GM12872 (cell line): ENCODE measurements around the gene TAF9B.

ENCODE experiments used
- TF ChIP-seq, protein P1 (sequence below): IDR thresholded peaks from 3 replicates; pipeline ENCODE4 v1.5.1; 2011; ENCODE audit warnings: low read depth, mild to moderate bottlenecking, low read length, moderate library complexity; ENCODE audit not compliant: insufficient read depth

The TAF9B gene, protein sequence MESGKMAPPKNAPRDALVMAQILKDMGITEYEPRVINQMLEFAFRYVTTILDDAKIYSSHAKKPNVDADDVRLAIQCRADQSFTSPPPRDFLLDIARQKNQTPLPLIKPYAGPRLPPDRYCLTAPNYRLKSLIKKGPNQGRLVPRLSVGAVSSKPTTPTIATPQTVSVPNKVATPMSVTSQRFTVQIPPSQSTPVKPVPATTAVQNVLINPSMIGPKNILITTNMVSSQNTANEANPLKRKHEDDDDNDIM

DNA sequence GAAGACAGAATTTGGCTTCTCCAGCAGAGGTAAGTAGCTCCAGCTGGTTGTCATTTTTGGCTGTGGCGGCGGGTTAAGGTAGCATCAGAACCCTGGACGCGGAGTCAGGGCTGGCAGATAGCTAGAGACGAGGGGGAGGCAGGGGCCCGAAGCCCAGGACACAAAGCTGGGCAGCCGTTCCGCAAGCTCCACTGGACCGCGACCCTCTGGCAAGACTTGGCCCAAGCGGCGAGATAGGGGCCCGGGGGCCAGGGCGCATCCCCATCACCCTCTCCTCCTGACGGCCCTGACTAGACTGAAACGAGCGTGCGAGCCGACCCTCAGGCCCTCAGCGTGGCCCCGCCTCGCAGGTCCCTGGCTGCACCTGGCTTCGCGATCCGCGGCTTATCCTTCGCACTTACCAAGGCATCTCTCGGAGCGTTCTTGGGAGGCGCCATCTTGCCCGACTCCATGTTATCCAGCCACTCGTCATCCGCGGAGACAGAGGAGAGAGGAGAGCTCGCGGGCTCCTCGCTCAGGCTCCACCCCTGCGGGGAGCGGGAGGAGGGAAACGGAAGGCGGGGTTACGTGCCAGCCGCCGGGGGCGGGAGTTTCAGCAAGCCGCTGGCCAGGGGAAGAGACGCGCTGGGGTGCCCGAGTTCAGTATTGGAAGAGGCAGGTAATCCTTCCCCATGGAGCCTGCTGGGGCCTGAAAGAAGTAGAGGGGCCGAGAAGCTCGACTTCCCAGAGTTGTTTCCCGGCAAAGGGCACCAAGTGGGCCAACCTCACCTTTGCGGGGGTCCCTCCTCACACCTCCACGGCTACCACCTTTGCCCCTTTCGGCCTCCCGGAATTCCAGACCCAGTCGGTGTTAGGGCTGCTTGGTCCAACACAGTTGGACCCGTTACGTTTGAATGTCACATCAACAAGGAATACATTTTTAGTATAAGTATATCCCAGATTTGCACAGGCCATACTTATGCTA lies at the start of gene TAF9B:
Gene TAF9B, minus strand, starts transcription at position 491 of the 964 bp plus-strand sequence. Its CDS starts 39 bp downstream, at position 452.
- TF ChIP-seq, protein P1, sequence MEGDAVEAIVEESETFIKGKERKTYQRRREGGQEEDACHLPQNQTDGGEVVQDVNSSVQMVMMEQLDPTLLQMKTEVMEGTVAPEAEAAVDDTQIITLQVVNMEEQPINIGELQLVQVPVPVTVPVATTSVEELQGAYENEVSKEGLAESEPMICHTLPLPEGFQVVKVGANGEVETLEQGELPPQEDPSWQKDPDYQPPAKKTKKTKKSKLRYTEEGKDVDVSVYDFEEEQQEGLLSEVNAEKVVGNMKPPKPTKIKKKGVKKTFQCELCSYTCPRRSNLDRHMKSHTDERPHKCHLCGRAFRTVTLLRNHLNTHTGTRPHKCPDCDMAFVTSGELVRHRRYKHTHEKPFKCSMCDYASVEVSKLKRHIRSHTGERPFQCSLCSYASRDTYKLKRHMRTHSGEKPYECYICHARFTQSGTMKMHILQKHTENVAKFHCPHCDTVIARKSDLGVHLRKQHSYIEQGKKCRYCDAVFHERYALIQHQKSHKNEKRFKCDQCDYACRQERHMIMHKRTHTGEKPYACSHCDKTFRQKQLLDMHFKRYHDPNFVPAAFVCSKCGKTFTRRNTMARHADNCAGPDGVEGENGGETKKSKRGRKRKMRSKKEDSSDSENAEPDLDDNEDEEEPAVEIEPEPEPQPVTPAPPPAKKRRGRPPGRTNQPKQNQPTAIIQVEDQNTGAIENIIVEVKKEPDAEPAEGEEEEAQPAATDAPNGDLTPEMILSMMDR = no peak

DNA sequence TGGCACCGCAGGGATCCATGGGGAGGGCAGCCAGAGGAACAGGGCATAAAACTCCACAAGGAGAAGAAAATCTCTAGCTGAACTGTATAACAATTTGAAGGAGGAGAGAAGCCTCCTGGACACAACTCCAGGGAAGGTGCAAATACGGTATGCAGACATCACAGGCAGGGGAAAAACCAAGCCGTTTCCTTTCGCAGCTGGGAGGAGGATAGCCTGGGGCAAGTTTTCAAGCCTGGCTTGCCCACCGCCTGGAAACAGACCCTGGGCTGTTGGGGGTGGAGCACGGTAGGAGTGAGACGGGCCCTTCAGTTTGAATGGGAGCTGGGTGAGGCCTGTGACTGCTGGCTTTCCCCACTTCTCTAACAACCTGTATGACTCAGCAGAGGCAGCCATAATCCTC lies 43.4 kb upstream of the TAF9B start:
- TF ChIP-seq, protein P1 = no peak

DNA sequence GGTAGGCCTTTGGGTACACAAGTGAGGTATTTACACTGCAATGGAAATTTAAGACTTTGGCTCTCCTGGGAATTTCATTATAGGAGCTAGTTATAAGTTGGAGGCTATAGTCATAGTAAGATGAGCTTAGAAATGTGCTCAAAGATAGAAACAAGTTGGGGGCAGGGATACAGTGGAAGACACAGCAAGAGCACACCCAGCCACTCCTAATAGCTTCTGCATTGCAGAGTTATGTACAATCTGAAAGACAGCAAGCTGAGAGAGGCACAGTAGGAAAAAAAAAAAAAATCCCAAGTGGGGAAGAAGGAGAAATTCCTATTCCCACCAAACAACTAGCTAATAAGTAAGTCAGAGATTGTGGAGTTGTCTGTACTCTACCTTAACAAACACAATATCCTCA lies 41.9 kb upstream of the TAF9B start:
- TF ChIP-seq, protein P1 = no peak

DNA sequence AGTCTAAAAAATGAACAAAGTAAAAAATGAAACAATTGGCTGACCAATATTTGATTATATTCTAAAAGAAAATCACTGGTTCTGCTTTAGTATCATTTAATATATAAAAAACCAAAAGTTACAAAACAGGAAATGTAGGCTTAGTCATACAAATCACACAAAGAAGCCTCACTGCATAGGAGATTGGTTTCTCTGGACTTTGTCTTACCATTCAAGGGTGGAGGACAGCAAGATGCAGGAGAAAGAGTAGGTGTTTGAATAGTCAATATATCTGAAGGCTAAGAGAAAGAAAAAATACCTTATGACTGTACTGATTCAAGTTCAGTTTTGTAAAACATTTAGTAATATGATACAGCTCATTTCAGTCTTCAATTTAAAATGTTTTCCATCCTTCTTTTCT lies 28.6 kb upstream of the TAF9B start:
- TF ChIP-seq, protein P1 = no peak

DNA sequence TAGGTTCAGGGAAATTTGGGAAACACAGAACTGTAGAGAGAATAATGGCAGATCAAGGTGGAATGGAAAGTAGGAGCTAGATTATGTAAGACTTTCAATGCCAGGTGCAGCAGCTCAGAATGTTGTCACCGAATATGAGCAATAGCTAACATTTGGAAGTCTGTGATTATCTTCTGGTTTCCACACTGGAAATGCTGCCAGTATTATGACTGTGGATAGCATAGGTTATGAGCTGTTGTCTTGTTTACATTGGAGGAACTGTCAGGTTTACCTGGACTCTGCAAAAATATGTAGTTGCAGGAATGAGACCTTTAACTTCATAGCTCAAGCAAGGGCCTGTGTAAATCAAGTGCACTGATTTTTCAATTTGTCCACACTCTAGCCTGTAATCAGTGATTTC lies 26.0 kb upstream of the TAF9B start:
- TF ChIP-seq, protein P1 = no peak

DNA sequence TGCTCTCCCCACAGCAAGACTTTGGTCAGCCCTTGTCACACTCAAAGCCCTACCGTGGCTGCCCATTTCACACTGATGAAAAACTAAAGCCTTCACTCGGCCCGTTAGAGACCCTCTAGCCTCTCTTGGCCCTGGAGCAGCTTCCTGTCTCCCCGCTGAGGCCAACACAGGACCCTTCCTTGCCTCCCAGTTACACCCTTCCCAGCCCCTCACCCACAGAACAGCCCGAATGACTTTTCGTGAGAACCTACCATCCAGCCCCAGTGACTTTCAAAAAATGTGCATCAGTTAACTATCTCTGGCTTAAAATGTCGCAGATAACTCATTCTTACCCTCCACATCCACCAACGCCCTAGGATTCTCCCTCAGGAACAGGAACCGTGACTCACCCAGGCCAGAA lies 756 bp upstream of the TAF9B start:
- TF ChIP-seq, protein P1 = no peak

DNA sequence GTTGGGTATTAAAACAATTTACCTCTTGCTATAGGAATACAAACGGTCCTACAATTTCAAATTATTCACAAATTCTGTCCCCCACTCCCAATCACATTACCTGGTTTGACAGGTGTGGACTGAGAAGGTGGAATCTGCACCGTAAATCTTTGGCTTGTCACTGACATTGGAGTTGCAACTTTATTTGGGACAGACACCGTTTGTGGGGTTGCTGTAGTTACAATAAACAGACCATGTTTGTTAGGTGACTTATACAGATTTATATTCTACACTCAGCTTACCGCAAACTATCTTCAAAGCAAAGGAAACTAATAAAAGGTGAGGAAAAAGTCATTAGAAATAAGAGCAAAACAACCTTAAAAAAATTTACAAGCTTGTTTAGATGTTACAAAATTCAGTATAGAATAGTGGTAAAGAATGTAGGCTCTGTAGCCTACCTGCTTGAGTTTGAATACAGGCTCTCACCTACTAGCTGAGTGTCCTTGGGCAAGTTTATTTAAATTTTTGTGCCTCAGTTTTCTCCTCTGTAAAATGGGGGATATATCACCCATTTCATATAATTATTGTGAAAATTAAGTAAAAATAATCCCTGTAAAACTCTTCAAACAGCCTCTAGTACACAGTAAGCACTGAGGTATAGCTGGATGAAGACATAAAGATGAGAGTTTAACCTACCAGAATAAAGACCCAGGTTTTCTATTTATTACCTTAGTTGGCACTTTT lies 6.1 kb downstream of the TAF9B start:
- TF ChIP-seq, protein P1 = no peak
